HAP-1 (cell line): ENCODE results near the gene NRSN2.

Experiments
- DNase-seq, 2 experiments: peaks; one replicate each; pipeline ENCODE4 v3.0.0-alpha.2; 2016 to 2020; ENCODE audit warnings: low spot score in 2 of 2
- H3K27me3 ChIP-seq: fragments of 250-450 bp; sonication (Bioruptor Pico); 2 replicates; pipeline ENCODE4 v1.5.1; 2020; ENCODE audit warnings: low read depth, mild to moderate bottlenecking, moderate library complexity
- H3K36me3 ChIP-seq: fragments of 250-450 bp; sonication (Bioruptor Pico); replicated peaks from 2 replicates; pipeline ENCODE4 v1.5.1; 2020; ENCODE audit warnings: mild to moderate bottlenecking
- H3K4me1 ChIP-seq: fragments of 250-450 bp; sonication (Bioruptor Pico); 2 replicates; pipeline ENCODE4 v1.5.1; 2020; ENCODE audit warnings: mild to moderate bottlenecking
- H3K4me3 ChIP-seq: fragments of 250-450 bp; sonication (Bioruptor Pico); 2 replicates; pipeline ENCODE4 v1.5.1; 2020; ENCODE audit warnings: mild to moderate bottlenecking, moderate library complexity
- H3K9me3 ChIP-seq: fragments of 250-450 bp; sonication (Bioruptor Pico); 2 replicates; pipeline ENCODE4 v1.5.1; 2020; ENCODE audit warnings: mild to moderate bottlenecking, moderate library complexity
- in situ Hi-C: fragments of 300-500 bp; cut with MboI; formaldehyde crosslinking; loops from 3 replicates; pipeline ENCODE4 v1.14.3; 2020; ENCODE audit warnings: low sequenced_read_pairs, inconsistent platforms, mixed read lengths

NRSN2 gene

DNA sequence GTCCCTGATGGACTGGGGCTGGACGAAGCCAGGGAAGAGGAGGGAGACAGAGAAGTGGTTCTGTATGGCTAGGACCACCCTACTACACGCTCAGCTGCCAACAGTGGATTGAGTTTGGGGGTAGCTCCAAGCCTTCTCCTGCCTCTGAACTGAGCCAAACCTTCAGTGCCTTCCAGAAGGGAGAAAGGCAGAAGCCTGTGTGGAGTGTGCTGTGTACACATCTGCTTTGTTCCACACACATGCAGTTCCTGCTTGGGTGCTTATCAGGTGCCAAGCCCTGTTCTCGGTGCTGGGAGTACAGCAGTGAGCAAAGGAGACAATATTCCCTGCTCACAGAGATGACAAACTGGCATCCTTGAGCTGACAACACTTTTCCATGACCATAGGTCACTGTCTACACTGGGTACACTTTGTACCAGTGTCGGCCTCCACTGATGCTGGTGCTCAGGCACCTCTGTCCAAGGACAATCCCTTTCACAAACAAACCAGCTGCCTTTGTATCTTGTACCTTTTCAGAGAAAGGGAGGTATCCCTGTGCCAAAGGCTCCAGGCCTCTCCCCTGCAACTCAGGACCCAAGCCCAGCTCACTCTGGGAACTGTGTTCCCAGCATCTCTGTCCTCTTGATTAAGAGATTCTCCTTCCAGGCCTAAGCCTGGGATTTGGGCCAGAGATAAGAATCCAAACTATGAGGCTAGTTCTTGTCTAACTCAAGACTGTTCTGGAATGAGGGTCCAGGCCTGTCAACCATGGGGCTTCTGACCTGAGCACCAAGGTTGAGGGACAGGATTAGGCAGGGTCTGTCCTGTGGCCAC lies 49.9 kb downstream of the NRSN2 start:
- H3K36me3 ChIP-seq, result peaks cover 55% of the 10 kb centered on the region
- peaks cover 9% of the 10 kb centered on the region for H3K4me1 ChIP-seq
- no peak overlapping the region for H3K4me3 ChIP-seq
- H3K27me3 ChIP-seq, result no peaks in the 10 kb centered on the region
- in situ Hi-C loops, result no loop called here
- DNase-seq, result no peak
- no peaks in the 10 kb centered on the region for H3K9me3 ChIP-seq

DNA sequence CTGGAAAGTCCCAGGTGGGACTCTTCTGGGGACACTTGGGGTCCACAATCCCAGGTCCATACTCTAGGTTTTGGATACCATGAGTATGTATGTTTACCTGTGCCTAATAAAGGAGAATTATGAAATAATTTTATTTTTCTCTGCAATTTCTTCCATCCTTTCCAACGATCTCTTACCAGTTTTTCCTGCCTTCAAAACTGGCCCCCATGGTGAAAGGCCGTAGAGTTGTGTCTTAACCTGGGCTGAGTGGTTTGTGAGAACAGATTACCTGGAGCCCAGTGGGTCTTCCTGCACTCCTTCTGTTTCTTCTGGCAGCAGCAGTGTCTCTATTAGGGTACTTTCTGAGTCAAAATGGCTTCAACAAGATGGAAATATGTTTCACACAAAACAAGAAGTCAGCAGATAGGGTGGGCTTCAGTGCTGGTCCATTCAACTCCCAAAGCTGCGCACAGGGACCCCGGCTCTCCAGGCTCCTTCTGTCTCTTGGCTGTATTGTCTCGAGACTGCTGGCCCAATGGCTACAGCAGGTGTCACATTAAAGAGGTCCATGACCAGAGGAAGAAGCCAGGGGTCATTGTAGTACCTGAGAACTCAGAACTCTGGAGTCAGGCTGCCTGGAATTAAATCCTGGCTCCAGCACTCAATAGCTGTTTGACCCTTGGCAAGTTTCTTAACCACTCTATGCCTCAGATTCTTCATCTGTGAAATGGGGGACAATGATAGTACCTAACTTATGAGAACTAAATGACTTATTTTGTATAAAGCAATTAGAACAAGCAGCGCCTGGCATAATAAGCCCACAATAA lies 50.7 kb downstream of the NRSN2 start:
- DNase-seq, result no peak
- Histone ChIP-seq H3K4me3 (no peak overlapping the region), H3K4me1 (peaks cover 9% of the 10 kb centered on the region), H3K36me3 (peaks cover 47% of the 10 kb centered on the region), H3K27me3 (no peaks in the 10 kb centered on the region), H3K9me3 (no peaks in the 10 kb centered on the region)
- in situ Hi-C loops, result no loop called here

DNA sequence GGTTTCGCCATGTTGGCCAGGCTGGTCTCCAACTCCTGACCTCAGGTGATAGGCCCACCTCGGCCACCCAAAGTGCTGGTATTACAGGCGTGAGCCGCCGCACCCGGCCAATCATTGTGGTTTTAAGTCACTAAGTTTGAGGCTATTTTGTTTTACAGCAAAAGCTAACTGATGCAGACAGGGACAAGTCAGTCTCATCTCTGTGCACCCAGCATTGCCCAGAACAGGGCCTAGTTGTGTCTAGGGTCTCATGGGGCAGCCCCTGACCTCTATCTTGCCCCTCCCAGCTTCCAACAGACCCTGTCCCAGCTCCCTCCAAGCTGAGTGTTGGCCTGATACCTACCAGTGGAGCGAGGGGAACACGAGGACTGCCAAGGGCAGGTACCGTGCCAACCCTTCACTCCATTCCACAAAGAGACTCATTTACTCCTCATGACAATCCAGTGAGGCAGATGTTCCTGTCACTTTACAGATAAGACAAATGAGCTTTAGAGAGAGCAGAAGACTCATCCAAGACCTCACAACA lies 52.3 kb downstream of the NRSN2 start:
- no peak overlapping the region for H3K4me3 ChIP-seq
- H3K9me3 ChIP-seq, result no peaks in the 10 kb centered on the region
- H3K4me1 ChIP-seq, result peaks cover 9% of the 10 kb centered on the region
- H3K36me3 ChIP-seq, result peaks cover 37% of the 10 kb centered on the region
- no peak for DNase-seq
- in situ Hi-C loops, result no loop called here
- H3K27me3 ChIP-seq, result no peaks in the 10 kb centered on the region

DNA sequence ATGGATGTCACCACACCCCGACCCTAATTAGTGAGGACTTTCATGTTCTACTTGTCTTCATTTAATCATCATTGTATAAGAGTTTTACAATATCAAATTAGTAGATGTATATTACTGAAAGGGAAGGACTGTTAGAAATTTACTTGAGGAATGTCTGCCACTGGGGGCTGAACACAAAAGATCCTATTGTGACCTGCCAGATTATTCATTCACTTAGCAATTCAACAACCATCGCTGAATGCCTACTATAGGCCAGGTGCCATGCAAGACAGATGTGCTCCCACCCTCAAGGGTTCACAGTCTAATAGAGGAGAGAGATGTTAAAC lies 53.2 kb downstream of the NRSN2 start:
- peaks cover 29% of the 10 kb centered on the region for H3K36me3 ChIP-seq
- peaks cover 9% of the 10 kb centered on the region for H3K4me1 ChIP-seq
- in situ Hi-C loops, result no loop called here
- peak; percentile 47 to 55 for DNase-seq
- no peak overlapping the region for H3K4me3 ChIP-seq
- no peaks in the 10 kb centered on the region for H3K27me3 ChIP-seq
- H3K9me3 ChIP-seq, result no peaks in the 10 kb centered on the region

- Histone ChIP-seq H3K27me3 (no peaks in the 10 kb centered on the region), H3K4me1 (peaks cover 9% of the 10 kb centered on the region), H3K9me3 (no peaks in the 10 kb centered on the region), H3K36me3 (peaks cover 23% of the 10 kb centered on the region), H3K4me3 (no peak overlapping the region)
- in situ Hi-C loops, result no loop called here
- DNase-seq, result peak in 1 of 2 experiments; percentile 39
Observed at GRCh38 chr20:400454-401275, 53.8 kb downstream of the NRSN2 start.

GRCh38 chr20:401682-402495 lies 55.0 kb downstream of the NRSN2 start:
- no peaks in the 10 kb centered on the region for H3K9me3 ChIP-seq
- H3K4me1 ChIP-seq, result peaks cover 10% of the 10 kb centered on the region
- H3K36me3 ChIP-seq, result peaks cover 11% of the 10 kb centered on the region
- H3K4me3 ChIP-seq, result no peak overlapping the region
- no peaks in the 10 kb centered on the region for H3K27me3 ChIP-seq
- in situ Hi-C loops, result no loop called here
- DNase-seq, result no peak

GRCh38 chr20:402496-402885 lies 55.6 kb downstream of the NRSN2 start:
- H3K36me3 ChIP-seq, result peaks cover 5% of the 10 kb centered on the region
- H3K4me3 ChIP-seq, result no peak overlapping the region
- H3K27me3 ChIP-seq, result no peaks in the 10 kb centered on the region
- in situ Hi-C loops, result no loop called here
- peaks cover 14% of the 10 kb centered on the region for H3K4me1 ChIP-seq
- no peak for DNase-seq
- H3K9me3 ChIP-seq, result no peaks in the 10 kb centered on the region

- peaks cover 14% of the 10 kb centered on the region for H3K4me1 ChIP-seq
- no peaks in the 10 kb centered on the region for H3K36me3 ChIP-seq
- no peaks in the 10 kb centered on the region for H3K9me3 ChIP-seq
- in situ Hi-C loops, result no loop called here
- H3K27me3 ChIP-seq, result no peaks in the 10 kb centered on the region
- DNase-seq, result no peak
- H3K4me3 ChIP-seq, result no peak overlapping the region
Observed at GRCh38 chr20:402898-403581, 56.1 kb downstream of the NRSN2 start.

DNA sequence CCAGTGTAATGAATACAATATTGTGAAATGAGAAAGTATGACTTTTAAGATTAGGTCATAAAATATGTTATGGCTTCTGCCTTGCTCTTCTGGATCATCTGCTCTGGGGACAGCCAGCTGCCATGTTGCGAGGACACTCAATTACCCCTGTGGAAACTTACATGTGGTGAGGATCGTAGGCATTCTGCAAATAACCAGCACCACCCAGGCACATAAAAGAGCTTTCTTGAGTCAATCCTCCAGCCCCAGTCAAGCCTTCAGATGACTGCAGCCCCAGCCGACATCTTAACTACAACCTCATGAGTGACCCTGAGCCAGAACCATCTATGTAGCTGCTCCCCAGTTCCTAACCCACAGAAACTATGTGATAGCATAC lies 56.7 kb downstream of the NRSN2 start:
- in situ Hi-C loops, result no loop called here
- no peaks in the 10 kb centered on the region for H3K9me3 ChIP-seq
- DNase-seq, result no peak
- H3K36me3 ChIP-seq, result no peaks in the 10 kb centered on the region
- peaks cover 14% of the 10 kb centered on the region for H3K4me1 ChIP-seq
- no peak overlapping the region for H3K4me3 ChIP-seq
- no peaks in the 10 kb centered on the region for H3K27me3 ChIP-seq

DNA sequence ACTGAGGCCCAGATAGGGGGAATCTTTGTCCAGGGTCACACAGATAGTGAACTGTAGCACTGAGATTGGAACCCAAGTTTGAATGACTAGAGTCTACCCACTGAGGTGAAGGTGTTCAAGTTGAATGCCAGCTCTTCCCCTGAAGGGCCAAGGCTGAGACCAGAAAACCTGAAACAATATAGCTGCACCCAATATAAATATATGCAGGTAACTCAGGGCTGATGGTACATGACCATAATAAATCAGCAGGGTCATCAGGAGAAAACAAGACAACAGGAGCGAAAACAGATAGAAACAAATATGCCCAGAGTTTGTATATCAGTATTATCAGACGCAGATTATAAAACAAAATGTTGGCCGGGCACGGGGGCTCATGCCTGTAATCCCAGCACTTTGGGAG lies 57.2 kb downstream of the NRSN2 start:
- in situ Hi-C loops, result no loop called here
- H3K9me3 ChIP-seq, result no peaks in the 10 kb centered on the region
- H3K27me3 ChIP-seq, result no peaks in the 10 kb centered on the region
- DNase-seq, result no peak
- H3K4me3 ChIP-seq, result no peak overlapping the region
- no peaks in the 10 kb centered on the region for H3K36me3 ChIP-seq
- peaks cover 14% of the 10 kb centered on the region for H3K4me1 ChIP-seq
